ENCODE measurements around the gene PAFAH1B1. TPM values are rescaled to one million over a fixed set of nuclear protein-coding genes. Genes with fewer than 3 reads are reported as not detected.

The PAFAH1B1 gene
- total RNA-seq, 1 experiment from 2014 or later = 114 TPM

DNA sequence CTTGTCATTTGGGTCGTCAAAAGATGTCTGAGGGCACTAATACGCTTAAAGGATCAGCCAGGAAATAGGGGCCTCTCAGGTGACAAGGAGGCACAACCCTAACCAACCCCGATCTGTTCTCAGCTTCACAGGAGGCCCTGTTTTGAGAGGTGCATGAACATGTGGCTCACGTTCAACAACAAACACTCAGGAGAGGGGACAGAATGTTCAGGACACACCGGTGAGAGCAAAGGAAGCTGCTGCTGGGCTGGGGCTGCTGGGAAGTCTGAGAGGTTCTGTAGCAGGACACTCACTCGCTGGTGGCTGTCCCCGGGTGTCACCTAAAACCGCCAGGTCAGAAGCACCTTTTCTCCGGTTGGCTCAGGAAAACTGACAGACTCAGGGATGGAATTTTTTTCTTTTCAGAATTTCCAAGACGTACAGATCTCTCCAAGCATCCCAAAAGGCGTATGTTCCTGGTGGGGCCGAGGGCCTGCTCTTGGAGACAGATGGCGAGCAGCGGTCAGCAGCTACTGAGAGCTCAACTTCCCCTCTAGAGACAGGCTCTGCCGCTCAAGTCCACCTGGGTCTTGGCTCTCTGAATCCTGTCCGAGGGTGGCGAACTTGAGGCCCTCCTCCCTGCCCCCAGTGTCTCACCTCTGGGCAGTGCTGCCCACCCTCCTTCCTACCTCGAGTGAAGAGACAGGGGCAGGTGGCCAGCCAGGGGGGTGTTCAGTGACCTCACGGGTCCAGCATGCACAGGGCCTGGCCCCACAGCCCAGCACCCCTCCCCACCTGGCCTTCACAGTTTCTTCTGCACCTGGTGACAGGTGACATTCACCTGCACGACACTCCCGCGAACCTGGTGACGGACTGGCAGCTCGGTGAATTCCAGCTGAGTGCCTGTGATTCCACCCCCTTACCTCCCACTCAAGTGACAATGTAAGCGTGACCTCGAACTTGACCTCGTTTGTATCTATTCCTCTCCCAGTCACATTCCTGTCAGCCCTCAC, 95.2 kb downstream of the PAFAH1B1 start:
- TF ChIP-seq FOXJ3 (CRISPR knock-in tag; IDR thresholded peaks at IDR 0.05; ENCODE audit: borderline replicate concordance) (no peak), HMGXB4 (CRISPR knock-in tag; IDR thresholded peaks at IDR 0.05) (no peak), ETV6 (CRISPR knock-in tag; IDR thresholded peaks at IDR 0.05) (no peak), KAT7 (CRISPR knock-in tag; IDR thresholded peaks at IDR 0.05; ENCODE audit: borderline replicate concordance) (no peak), AFF4 (CRISPR knock-in tag; IDR thresholded peaks at IDR 0.05; ENCODE audit: borderline replicate concordance) (no peak), ZBTB43 (CRISPR knock-in tag; IDR thresholded peaks at IDR 0.05) (no peak), FOXK1 (CRISPR knock-in tag; IDR thresholded peaks at IDR 0.05) (no peak), NFE2L1 (CRISPR knock-in tag; IDR thresholded peaks at IDR 0.05) (no peak), GRHL2 (CRISPR knock-in tag; IDR thresholded peaks at IDR 0.05; ENCODE audit: insufficient replicate concordance, severe bottlenecking) (no peak), SMAD3 (CRISPR knock-in tag; IDR thresholded peaks at IDR 0.05; ENCODE audit: borderline replicate concordance) (no peak), ZSCAN18 (CRISPR knock-in tag; IDR thresholded peaks at IDR 0.05) (no peak), ZNF317 (CRISPR knock-in tag; IDR thresholded peaks at IDR 0.05; ENCODE audit: borderline replicate concordance, low read depth) (no peak), PREB (CRISPR knock-in tag; IDR thresholded peaks at IDR 0.05; ENCODE audit: borderline replicate concordance) (no peak), RELA (CRISPR knock-in tag; IDR thresholded peaks at IDR 0.05; ENCODE audit: borderline replicate concordance) (no peak), TEAD4 (CRISPR knock-in tag; IDR thresholded peaks at IDR 0.05) (no peak)
- TF ChIP-seq, protein P1, sequence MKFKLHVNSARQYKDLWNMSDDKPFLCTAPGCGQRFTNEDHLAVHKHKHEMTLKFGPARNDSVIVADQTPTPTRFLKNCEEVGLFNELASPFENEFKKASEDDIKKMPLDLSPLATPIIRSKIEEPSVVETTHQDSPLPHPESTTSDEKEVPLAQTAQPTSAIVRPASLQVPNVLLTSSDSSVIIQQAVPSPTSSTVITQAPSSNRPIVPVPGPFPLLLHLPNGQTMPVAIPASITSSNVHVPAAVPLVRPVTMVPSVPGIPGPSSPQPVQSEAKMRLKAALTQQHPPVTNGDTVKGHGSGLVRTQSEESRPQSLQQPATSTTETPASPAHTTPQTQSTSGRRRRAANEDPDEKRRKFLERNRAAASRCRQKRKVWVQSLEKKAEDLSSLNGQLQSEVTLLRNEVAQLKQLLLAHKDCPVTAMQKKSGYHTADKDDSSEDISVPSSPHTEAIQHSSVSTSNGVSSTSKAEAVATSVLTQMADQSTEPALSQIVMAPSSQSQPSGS (CRISPR knock-in tag; IDR thresholded peaks at IDR 0.05; ENCODE audit: borderline replicate concordance, low read depth) = no peak
- DNase-seq (ENCODE audit: low spot score) (no peak), ATAC-seq (no peak)
- H3K27ac Mint-ChIP-seq = peak overlapping the region; percentile 84
- no peaks in the 10 kb centered on the region for H3K9me3 Mint-ChIP-seq
- H3K36me3 Mint-ChIP-seq = peaks cover 5% of the 10 kb centered on the region; the same call in 1 of the 2 replicates
- POLR2A ChIA-PET = no interaction called here
- H3K27me3 Mint-ChIP-seq (ENCODE audit: low read depth) = no peaks in the 10 kb centered on the region
- no peak overlapping the region for H3K4me3 Mint-ChIP-seq
- peaks cover 5% of the 10 kb centered on the region for H3K4me1 Mint-ChIP-seq
- CTCF ChIA-PET = interaction anchor here (0.6 to 2.3 kb wide), 3 partner anchors 117 to 306 kb away, joined by 3 to 8 read pairs (median 5); no protein-coding TSS in a partner anchor

Measured in WTC11 (cell line).